GM13977 (cell line): Measurements from ENCODE around the gene MED16.
"Not testable (repeated sequence)": the region's sequence is repeated elsewhere in the genome, so short reads cannot be mapped to it uniquely, and the experiment has no call there.

Experiments used
- DNase-seq: peaks from one replicate; pipeline ENCODE4 v3.0.0; 2012; ENCODE audit warnings: low spot score
- in situ Hi-C: fragments of 300-500 bp; cut with MboI; formaldehyde crosslinking; loops from one replicate; pipeline ENCODE4 v1.12.0; 2022; ENCODE audit warnings: low sequenced_read_pairs, low pct_unique_long_range_greater_than_20kb, mixed read lengths, inconsistent platforms; ENCODE audit not compliant: unreplicated experiment
- TF ChIP-seq, protein P1 (sequence below): IDR thresholded peaks from 2 replicates; pipeline ENCODE4 v1.5.1; 2012; ENCODE audit warnings: mild to moderate bottlenecking, control low read depth; ENCODE audit not compliant: insufficient read depth; ENCODE audit errors: extremely low read depth, missing control alignments

Gene MED16

DNA sequence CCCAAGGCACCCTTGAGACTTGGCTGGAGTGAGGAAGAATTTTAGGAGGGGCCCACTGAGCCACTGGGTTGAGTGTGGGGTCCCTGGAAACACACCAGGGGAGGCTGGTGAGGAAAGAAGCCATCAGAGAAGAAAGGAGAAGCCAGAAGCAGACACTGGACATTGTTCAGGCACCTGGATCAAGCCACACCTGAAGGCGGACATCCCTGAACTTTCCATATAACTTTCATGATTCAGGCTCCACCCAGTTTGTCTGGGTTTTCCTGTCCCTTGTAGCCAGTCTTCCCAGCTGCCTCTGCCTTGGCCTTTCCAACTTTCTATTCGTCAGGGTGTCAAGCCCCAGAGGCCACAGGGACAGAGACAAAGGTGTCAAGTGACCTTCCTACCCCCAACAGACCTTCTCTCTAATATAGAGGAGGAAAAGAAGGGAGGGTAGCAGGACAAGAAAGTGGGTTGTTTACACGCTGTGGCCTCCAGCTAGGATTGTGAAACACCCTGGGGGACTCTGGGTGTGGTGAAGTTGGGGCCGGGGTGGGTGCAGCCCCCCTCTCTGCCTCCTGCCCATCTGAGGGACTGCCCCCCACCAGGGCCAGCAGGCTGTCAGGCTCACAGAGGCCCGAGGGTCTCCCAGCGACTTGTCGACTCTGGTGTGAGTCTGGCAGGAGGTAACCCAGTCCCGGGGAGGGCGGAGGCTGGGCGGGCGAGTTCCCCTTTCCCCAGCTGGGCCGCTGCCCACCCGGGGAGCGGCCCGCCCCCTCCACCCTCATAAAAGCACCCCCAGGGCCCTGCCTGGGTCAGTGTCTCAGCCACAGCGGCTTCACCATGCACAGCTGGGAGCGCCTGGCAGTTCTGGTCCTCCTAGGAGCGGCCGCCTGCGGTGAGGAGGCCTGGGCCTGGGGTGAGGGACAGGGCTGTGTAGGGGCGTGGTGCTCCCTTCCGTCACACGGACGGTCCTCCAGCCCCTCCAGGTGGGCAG lies 33.8 kb downstream of the MED16 start, which contains the start of gene CFD:
CFD (plus strand) TSS at position 797 of the 976 bp plus-strand sequence; CDS start at position 823, 26 bp downstream.
- in situ Hi-C loops, result loop anchor here (10.0 kb wide), 1 partner anchor 126 kb away; the partner anchor contains the start of gene WDR18
- TF ChIP-seq, protein P1, sequence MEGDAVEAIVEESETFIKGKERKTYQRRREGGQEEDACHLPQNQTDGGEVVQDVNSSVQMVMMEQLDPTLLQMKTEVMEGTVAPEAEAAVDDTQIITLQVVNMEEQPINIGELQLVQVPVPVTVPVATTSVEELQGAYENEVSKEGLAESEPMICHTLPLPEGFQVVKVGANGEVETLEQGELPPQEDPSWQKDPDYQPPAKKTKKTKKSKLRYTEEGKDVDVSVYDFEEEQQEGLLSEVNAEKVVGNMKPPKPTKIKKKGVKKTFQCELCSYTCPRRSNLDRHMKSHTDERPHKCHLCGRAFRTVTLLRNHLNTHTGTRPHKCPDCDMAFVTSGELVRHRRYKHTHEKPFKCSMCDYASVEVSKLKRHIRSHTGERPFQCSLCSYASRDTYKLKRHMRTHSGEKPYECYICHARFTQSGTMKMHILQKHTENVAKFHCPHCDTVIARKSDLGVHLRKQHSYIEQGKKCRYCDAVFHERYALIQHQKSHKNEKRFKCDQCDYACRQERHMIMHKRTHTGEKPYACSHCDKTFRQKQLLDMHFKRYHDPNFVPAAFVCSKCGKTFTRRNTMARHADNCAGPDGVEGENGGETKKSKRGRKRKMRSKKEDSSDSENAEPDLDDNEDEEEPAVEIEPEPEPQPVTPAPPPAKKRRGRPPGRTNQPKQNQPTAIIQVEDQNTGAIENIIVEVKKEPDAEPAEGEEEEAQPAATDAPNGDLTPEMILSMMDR, result no peak
- DNase-seq, result no peak

DNA sequence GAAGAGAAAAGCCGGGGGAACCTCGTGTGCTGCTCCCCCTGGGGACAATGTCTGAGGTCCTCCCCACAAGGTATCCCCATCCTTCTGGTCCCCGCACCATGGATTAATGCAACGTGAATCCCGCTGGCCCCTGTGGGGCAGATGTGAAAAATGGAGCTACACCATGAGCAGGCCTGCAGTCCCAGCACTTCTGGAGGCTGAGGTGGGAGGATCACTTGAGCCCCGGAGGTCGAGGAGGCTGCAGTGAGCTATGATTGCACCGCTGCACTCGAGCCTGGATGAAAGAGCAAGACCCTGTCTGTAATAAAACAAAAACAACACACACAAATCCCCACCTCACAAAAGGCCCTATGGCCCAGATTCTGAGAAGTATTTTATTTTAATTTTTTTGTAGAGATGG lies 34.7 kb downstream of the MED16 start:
- TF ChIP-seq, protein P1, result no peak
- in situ Hi-C loops, result loop anchor here (10.0 kb wide), 1 partner anchor 127 kb away; the partner anchor contains the start of gene WDR18
- no peak for DNase-seq

DNA sequence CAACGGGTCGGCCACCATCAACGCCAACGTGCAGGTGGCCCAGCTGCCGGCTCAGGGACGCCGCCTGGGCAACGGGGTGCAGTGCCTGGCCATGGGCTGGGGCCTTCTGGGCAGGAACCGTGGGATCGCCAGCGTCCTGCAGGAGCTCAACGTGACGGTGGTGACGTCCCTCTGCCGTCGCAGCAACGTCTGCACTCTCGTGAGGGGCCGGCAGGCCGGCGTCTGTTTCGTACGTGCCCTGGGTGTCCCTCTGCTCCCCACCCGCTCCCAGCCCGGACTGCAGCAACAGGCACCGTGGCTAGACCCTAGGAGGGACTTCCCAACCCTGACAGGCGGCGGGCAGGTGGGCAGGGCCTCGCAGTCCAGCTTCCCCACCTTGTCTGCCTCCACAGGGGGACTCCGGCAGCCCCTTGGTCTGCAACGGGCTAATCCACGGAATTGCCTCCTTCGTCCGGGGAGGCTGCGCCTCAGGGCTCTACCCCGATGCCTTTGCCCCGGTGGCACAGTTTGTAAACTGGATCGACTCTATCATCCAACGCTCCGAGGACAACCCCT lies 37.3 kb downstream of the MED16 start:
- in situ Hi-C loops, result loop anchor here (10.0 kb wide), 1 partner anchor 129 kb away; the partner anchor contains the start of gene WDR18
- DNase-seq, result no peak
- TF ChIP-seq, protein P1, result no peak

DNA sequence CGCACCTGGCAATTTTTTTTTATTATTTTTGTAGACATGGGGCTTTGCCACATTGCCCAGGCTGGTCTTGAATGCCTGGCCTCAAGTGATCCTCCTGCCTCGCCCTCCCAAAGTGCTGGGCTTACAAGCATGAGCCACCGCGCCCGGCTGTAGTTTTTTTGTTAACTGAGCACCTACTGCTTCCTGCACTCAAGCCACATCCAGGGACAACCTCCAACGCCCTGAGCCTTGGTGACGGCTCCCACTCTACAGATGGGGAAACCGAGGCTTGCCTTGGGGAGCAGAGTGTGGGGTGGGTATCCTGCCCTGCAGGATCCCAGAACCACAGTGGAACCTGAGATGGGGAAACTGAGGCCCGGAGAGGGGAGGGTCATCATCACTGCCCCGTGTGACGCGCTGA lies 37.8 kb downstream of the MED16 start:
- TF ChIP-seq, protein P1, result no peak
- DNase-seq, result no peak
- in situ Hi-C loops, result loop anchor here (10.0 kb wide), 1 partner anchor 130 kb away; the partner anchor contains the start of gene WDR18

DNA sequence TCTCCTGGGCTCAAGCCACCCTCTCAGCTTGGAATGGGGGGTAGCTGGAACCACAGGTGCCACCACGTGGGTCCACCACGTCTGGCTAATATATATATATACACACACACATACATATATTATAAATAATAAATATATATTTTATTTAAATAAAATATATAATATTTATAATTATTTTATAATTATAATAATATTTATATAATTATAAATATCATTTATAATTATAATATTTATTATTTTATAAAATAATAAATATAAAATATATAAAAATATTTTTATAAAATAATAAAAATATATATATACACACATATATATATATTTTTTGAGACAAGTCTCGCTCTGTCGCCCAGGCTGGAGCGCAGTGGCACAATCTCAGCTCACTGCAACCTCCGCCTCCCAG lies 38.4 kb downstream of the MED16 start:
- TF ChIP-seq, protein P1, result no peak
- in situ Hi-C loops, result loop anchor here (10.0 kb wide), 1 partner anchor 130 kb away; the partner anchor contains the start of gene WDR18
- DNase-seq, result no peak

DNA sequence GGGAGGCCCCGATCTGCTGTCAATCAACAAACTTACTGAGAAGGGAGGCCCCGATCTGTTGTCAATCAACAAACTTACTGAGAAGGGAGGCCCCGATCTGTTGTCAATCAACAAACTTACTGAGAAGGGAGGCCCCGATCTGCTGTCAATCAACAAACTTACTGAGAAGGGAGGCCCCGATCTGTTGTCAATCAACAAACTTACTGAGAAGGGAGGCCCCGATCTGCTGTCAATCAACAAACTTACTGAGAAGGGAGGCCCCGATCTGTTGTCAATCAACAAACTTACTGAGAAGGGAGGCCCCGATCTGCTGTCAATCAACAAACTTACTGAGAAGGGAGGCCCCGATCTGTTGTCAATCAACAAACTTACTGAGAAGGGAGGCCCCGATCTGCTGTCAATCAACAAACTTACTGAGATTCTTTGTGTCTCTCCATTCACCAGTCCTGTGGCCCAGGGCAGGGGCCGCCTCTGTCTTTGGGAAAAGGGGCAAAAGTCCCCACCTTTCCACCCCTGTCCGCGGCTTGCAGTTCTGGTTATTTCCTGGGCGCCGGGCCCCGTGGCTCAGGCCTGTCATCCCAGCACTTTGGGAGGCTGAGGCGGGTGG lies 39.3 kb downstream of the MED16 start:
- in situ Hi-C loops, result loop anchor here (10.0 kb wide), 1 partner anchor 131 kb away; the partner anchor contains the start of gene WDR18
- DNase-seq, result not testable (repeated sequence)
